Subcutaneous adipose tissue (tissue), 4 donors: Measurements from ENCODE around the gene NLGN1. TPM values are rescaled to one million over a fixed set of nuclear protein-coding genes. Genes with fewer than 3 reads are reported as not detected.

ENCODE experiments used
- CTCF ChIP-seq: fragments of 450-650 bp; IDR thresholded peaks from one replicate; pipeline ENCODE4 v1.5.1; 2016; ENCODE audit warnings: low read depth, mild to moderate bottlenecking, control low read depth, antibody characterized with exemption, moderate library complexity
- total RNA-seq, 4 donors: library from RNA; depleted of rRNA; stranded (reverse); fragments of >200 nt; gene quantifications; one replicate each; pipeline ENCODE4 v1.1.0, GENCODE V29; 2016

The NLGN1 gene
- total RNA-seq, 4 donors from 2014 or later, result 5.1 to 16.5 (median 7.9) TPM

GRCh38 chr3:173711619-173712018, 314.1 kb downstream of the NLGN1 start:
- TF ChIP-seq CTCF, result no peak

GRCh38 chr3:173719585-173719984, 322.0 kb downstream of the NLGN1 start:
- no peak for TF ChIP-seq CTCF

- no peak for TF ChIP-seq CTCF
These were observed 328.0 kb downstream of the NLGN1 start for GRCh38 chr3:173725507-173725906.

- TF ChIP-seq CTCF, result no peak
These were observed 332.8 kb downstream of the NLGN1 start for GRCh38 chr3:173730391-173730790.

GRCh38 chr3:173732237-173732636, 334.7 kb downstream of the NLGN1 start:
- no peak for TF ChIP-seq CTCF

GRCh38 chr3:173733029-173733652, 335.6 kb downstream of the NLGN1 start:
- TF ChIP-seq CTCF, result no peak

- TF ChIP-seq CTCF, result no peak
These were observed 336.9 kb downstream of the NLGN1 start for GRCh38 chr3:173734473-173734872.
